ENCODE measurements around the gene LAMA4.

Gene LAMA4

DNA sequence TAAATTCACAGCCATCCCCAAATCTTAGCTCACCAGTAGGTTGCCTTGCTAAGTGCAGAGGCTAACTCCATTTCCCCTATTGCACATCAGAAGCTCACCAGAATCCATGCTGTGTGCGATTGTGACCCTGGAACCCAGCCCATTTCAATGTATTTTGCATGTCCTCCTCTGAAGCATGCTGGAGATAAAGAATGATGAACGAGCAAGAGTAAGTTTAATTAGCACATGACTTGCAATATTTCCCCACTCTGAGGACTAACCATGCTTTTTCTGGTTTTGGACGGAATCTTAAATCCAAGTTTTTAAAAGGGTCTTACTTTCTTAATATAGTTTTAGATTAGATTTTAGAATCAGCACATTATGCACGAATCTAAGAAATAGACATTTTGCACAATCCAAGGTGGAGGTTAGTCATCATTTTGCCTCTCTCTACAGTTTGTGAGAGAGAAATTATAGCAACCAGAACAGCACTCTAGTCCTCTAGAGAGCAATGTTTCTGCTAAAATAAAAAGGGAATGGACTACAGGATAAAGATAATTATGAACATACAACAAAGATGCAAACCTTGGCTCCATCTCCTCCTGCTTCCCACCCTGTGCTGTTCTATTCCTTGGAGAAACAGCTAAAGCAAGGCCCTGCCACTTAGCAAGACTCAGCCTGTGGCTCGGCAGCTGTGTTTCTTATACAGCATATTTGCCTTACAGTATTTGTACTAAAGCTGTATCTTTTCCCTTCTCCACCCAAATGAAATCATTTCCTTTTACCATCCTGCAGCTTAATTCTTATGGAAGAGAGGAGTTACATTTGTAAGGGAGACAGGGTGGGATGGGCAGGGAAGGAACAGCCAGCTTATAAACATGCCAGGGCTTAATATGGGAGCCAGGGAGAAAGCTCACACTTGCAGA, 24.9 kb upstream of the LAMA4 start:
- H3K4me3 ChIP-seq (ENCODE audit: low read length): no peak overlapping the region
- DNase-seq (ENCODE audit: low read depth, low spot score): no peak

DNA sequence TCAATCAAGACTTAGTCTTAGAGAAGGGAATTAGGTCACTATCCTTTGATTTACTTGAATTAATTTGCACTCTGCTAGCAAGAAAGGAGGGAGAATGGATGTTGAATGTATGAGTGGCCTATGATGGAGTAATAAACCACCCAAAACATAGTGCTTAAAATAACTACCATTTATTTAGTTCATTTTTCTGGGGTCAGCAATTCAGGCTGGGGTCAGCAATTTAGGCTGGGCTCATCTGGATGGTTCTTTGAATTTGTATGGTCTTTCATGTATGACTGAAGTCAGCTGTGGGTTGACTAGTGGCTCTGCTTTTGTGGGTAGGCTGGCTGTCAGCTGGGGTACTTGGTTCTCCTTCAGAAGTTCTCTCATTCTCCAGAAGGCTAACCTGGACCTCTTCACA, 21.0 kb upstream of the LAMA4 start:
- no peak for DNase-seq (ENCODE audit: low read depth, low spot score)
- no peak overlapping the region for H3K4me3 ChIP-seq (ENCODE audit: low read length)

DNA sequence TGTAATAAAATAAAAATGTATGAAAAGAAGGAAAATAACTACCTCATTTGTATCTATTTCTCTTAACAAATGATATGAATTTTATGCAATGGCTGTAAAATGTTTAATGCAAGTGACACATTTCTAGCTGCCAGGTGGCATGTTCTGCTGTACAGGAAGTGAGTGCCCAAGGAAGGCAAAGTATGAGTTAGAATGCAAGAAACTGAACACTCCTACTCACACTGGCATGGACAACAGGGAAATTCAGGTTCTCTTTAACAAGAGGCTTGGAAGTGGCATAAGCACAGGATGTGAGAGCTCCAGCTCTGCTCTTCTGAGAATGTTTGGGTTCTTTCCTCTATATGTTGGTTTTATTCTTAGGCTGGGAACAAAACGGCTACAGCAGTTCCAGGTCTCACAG, 20.4 kb upstream of the LAMA4 start:
- no peak for DNase-seq (ENCODE audit: low read depth, low spot score)
- H3K4me3 ChIP-seq (ENCODE audit: low read length): no peak overlapping the region

DNA sequence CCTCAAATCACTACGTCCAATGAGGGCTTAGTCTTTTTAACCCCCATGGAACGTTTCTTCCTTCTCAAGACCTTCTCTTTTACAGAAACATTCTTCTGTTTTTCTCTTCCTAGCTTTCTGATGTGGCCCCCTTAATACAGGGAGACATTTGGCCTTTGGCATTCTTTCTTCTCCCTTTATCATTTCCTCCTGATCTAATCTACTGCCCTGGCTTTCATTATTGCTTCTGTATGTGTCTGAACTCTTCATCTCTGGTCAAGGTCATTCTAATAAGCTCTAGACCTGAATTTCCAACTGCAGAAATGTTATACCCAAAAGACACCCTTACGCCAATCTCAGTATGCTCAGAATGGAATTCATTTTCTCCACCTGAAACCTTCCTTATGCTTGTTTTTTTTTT, 18.4 kb upstream of the LAMA4 start:
- no peak overlapping the region for H3K4me3 ChIP-seq (ENCODE audit: low read length)
- no peak for DNase-seq (ENCODE audit: low read depth, low spot score)

DNA sequence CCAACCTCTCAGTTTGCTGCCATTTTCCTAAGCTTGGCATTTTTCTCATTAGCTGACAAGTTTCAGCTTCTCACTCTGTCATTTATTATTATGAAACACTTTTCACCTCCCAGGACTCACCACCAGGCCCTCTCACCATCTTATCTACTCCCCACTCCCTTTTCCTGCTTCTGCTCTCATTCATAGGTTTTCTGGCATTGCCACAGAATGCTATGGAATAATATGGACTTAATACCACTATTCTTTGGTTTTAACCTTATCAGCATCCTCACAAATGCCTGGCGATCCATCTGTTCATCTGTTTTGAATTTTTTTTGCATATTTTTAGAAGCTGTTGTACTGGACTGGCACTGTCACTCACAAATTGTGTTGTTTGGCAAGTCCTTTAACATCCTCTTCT, 16.4 kb upstream of the LAMA4 start:
- DNase-seq (ENCODE audit: low read depth, low spot score): no peak
- no peak overlapping the region for H3K4me3 ChIP-seq (ENCODE audit: low read length)

DNA sequence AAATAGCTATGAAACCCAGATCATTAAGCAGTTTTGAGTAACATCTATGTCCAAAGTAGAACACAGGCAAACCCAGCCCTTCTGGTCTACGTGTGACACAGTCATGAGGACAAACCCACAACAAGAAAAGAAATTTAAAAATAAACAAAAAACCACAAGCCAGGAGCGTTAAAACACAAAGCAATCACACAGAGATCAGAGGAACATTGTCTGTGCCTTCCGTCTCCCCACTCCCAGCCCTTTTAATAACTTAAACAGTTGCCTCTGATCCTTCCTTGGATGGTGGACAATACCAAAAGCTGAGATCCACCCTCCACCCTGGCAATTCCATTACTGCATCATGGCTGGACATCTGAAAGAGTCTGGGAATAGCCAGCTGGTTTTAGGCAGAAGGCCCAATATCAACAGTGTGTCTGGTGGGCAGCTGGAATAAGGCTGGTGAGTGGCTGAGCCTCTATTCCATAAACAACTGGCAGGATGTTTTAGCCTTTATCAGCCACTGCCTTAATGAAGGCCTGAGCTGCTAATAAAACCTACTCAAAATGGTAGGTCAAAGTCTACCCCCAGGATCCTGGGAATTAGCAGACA, 15.7 kb upstream of the LAMA4 start:
- DNase-seq (ENCODE audit: low read depth, low spot score): no peak

DNA sequence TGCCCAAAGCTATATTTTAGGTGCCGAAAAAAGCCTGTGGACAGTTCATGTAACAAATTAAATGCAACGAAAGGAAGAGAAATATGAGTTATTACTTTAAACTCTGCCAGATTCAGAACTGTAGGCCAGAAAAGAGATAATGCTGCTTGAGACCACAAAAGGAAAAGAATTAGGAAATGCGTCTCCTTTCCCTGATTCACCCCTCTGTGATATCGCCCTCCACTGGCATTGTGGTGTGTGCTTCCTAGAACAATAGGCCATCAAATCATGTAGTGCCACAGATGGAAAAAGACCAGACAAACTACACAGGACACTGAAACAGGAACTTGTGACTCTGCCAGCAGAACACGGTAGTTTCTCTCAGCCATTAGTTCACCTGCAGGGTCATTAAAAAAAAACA, 14.7 kb upstream of the LAMA4 start:
- DNase-seq (ENCODE audit: low read depth, low spot score): no peak
- no peak overlapping the region for H3K4me3 ChIP-seq (ENCODE audit: low read length)

More for the DNA sequence above, 15.7 kb upstream of the LAMA4 start:
- no peak overlapping the region for H3K4me3 ChIP-seq (ENCODE audit: low read length)

DNA sequence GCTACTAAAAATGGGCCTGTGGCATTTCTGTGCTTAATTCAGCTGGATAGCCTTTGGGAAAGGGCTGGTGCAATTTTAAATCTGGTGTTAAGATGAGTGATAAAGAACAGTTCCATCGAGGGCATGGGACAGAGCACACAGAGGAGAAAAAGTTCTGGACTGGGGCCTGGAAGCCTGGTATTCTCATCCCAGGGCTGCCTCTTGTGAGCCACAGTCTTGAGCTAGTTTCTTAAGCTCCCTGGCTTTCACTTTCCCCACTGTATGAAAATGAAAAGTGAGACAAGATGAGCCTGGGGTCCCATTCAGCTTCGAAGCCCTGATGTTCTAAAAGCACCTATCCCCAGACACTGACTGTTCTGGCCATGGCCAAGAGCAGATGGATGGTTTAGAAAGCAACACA, 14.3 kb upstream of the LAMA4 start:
- no peak for DNase-seq (ENCODE audit: low read depth, low spot score)
- H3K4me3 ChIP-seq (ENCODE audit: low read length): no peak overlapping the region

DNA sequence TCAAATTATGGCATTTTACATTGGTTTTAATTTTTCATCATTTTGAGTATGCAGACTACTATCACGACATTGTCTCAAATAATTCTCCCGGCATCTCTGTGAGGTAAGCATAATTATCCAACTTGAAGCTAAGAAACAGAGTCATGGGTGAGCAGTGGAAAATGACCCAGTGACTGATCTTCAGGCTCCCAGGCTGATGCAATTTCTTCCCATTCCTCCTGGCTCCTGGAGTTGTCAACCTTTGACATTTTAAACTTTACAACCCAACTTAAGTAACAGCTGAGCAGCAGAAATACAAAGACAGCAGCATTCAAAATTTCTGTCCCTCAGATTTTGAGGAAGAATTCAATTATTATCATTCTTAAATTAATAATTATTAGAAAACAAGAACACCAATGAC, 13.7 kb upstream of the LAMA4 start:
- no peak for DNase-seq (ENCODE audit: low read depth, low spot score)
- no peak overlapping the region for H3K4me3 ChIP-seq (ENCODE audit: low read length)

DNA sequence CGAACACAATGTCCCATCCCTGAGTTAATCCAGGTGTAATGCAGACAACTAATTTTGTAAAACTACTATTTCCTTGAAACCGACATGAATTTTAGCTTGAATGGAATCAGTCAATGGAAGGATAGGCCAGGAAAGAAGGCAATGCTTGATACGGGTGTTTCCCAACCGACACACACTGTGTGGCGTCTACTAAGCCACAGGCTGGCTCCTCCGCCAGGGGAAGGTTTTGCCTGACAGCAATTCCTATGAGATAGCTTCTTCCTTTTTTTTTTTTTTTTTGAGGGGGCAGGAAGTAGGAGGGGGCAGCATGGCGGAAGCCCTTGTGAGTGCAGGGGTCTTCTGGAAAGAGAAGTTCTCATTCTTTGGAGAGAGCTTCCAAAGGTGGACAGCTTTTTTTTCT, 12.0 kb upstream of the LAMA4 start:
- DNase-seq (ENCODE audit: low read depth, low spot score): no peak

DNA sequence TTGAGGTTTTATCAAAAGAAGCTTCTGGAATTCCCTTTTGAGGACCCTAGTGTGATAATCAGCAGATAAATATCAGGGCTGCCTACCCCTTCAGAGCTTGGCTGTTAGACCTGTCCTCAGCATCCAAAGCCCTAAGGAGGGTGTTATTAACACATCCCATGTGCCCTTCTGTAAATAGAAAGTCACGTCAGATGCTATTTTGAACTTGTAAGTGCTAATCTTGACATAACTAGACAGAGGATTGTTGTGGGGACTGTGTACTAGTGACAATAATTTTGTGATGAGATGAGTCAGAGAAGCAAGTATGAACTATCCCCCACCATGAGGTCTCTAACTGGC, 4.9 kb upstream of the LAMA4 start:
- no peak for DNase-seq (ENCODE audit: low read depth, low spot score)
- no peak overlapping the region for H3K4me3 ChIP-seq (ENCODE audit: low read length)

More for the DNA sequence above, 12.0 kb upstream of the LAMA4 start:
- H3K4me3 ChIP-seq (ENCODE audit: low read length): no peak overlapping the region

DNA sequence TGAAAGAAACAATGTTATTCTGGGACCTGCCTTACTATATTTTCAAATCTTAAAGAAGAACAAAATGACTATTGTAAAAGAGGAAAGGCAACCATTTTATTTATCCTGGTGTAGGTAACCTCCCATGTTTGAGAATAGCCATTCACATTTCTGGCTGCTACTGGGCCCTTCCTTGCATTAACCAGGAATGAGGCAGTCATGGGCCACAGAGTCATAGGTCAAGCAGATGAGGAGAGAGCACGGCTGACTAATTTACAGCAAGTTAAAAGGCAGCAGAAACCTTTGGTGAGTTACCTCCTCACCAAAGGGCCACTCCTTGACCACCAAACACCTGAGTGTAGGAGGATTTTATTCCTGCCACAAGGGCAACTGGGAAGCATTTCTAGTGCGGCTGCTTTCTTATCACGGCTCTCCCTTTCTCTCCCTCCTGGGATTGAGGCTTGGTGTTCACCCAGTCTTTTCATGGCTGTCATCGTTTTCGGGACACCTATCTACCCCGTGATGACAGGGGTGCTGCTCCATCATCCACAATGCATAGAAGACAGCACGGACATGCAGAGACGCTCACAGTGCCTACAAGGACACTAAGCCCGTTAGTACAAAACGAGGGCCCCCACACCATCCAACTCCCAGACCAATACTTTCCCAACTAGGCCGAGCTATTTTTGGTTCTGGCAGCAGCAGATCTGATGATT, 4.4 kb upstream of the LAMA4 start:
- no peak for DNase-seq (ENCODE audit: low read depth, low spot score)
- no peak overlapping the region for H3K4me3 ChIP-seq (ENCODE audit: low read length)

DNA sequence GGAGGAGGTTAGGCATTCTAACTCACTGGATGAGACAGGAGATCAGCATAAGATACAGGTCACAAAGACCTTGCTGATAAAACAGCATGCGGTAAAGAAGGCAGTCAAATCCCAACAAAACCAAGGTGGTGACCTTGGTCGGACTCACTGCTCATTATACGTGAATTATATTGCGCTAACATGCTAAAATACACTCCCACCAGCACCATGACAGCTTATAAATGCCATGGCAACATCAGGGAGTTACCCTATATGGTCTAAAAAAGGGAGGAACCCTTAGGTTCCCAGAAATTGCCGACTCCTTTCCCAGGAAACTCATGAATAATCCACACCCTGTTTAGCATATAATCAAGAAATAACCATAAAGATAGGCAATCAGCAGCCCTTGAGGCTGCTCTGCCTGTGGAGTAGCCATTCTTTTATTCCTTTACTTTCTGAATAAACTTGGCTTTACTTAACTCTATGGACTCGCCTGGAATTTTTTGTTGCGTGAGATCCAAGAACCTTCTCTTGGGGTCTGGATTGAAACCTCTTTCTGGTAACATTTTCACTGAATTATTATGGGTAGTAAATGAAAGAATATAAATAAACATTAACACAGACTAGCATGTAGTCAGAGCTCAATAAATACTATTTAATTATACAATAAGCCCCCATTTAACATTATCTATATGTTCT, 3.0 kb upstream of the LAMA4 start:
- no peak overlapping the region for H3K4me3 ChIP-seq (ENCODE audit: low read length)

DNA sequence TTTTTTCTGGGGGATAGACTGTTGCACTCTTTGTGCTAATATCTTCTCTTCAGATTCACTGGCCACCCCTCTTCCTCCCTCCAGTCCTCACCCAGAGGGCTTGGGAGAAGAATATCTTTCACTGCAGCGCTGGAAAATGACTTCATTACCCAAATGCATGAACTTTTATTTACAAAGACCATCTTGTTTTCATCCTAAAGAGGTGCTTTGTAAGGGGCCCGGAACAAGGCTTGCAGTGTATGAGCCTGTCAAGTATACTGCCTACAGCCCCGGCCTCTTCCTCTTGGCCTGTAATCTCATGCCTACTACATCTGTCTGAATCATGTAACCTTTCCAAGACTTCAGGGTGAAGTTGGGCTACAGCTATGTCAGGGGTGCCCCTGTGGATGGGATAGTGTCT, 554 bp upstream of the LAMA4 start:
- no peak overlapping the region for H3K4me3 ChIP-seq (ENCODE audit: low read length)
- DNase-seq (ENCODE audit: low read depth, low spot score): no peak

More for the DNA sequence above, 3.0 kb upstream of the LAMA4 start:
- DNase-seq (ENCODE audit: low read depth, low spot score): no peak

DNA sequence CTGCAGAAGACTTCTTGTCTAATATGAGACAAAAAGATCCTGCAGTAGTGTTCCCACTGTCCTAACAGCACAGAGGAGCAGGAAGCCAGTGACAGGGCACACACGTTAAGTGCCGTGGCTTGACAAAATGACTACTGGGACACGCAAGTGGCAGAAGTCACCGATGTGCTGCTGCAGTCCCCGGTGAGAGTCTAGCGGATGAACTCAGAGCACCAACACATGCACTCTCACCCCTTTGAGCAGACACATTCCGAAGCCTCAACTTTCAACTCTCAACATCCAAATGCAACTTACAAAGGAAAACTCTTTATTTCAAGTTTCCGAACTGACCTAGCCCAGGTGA, 898 bp downstream of the LAMA4 start:
- DNase-seq (ENCODE audit: low read depth, low spot score): no peak
- no peak overlapping the region for H3K4me3 ChIP-seq (ENCODE audit: low read length)

DNA sequence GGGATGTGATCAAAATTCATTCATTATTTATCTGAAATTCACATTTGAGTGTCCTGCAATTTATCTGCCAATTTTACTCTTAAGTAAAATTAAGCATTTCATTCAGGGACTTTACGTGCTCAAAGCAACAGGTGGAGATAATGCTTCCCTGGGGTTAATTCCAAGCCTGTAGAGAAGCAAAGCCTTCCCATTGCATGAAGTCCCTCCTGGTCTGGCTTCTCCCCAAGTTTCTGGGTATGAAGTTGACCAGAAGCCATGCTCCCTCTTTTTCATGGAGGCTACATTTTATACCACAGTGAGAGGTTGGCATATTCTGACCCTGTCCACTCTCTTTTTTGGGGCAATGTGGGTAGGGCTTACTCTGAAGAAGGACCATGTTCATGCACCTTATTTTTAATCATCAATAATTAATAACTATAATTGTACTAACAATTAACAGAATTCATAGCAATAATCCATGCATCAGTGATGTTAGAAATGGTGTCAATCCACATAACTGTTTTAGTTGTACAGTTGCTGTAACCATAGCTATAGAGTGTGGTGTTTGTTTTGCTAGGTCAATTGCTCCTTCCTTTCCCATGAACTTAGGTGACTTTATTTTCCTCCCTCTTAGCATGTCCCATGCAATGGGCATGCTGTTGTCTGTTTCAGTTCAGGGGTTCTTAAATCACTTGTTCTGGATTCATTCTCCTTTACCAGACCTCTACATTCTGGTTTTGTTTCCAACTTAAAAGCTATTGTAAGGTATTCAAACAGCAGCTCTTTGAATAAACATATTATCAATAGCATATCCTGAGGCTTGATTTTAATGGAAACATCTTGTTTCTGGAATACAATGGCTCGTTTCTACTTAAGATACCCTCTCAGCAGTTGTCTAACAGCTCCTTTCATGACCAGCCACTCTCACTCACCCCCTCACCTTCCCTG, 1.5 kb downstream of the LAMA4 start:
- DNase-seq (ENCODE audit: low read depth, low spot score): no peak
- H3K4me3 ChIP-seq (ENCODE audit: low read length): no peak overlapping the region

DNA sequence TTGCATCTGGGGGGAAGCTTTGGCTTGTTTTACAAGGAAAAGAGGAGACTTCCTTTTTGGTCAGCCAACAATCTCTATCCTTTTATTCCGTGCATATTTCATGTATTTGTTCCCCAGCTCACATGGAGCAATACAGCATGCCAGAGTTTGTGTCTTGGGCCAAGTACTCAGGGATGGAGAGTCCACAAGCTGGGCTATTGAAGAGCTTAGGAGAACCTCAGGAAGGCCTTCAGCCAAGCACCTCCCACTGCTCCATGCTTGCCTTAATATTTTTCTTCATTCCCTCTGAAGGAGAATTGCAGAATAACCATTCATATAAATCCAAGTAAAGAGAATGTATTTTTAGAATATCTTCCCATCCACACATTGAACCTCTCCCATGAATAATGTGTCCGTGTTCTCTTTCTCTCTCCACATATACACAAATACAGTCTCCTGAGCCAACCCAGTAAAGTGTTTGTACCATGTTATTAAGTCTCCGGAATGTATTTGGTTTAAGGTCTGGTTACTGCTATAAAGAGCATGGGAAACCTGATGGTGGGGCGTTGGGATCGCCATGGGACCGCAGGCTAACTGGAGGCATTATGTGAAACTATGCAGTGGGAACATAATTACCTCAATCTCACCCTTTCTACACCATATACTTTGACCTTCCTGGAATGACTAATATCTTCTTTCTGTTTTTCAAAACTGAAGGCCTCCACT, 3.0 kb downstream of the LAMA4 start:
- H3K4me3 ChIP-seq (ENCODE audit: low read length): no peak overlapping the region
- DNase-seq (ENCODE audit: low read depth, low spot score): no peak

DNA sequence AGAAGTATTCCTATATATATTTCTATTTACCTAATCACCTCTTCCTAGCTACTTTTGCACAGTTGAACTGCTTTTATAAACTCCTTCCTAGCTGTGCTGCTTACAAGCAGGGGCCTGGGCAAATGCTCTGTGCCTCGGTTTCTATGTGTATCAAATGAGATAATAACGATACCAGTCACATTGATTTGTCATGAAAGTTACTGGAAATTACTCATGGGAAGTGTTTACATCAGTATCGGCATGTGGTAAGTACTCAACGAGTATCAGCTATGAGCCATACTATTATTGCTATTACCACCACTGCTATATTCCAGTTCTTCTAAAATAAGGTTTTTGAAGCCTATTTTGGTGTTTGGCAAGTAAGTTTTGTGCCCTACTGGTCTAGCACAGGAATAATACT, 4.9 kb downstream of the LAMA4 start:
- no peak for DNase-seq (ENCODE audit: low read depth, low spot score)
- no peak overlapping the region for H3K4me3 ChIP-seq (ENCODE audit: low read length)

Data from Jurkat, Clone E6-1 (cell line).